Fibroblast of skin of left biceps (primary cell): ENCODE results near the gene ACTN3.
"Not testable (repeated sequence)": the region's sequence is repeated elsewhere in the genome, so short reads cannot be mapped to it uniquely, and the experiment has no call there.

Source experiments
- DNase-seq, 2 experiments: peaks; one replicate each; pipeline ENCODE4 v3.0.0-alpha.2; 2013; ENCODE audit warnings: low read depth in 2 of 2

Gene ACTN3

GRCh38 chr11:66546368-66546965 is at the start of gene ACTN3:
TSS of gene ACTN3 (plus strand) at chr11:66546903. CDS start at chr11:66546938, 35 bp downstream.
- DNase-seq = peak in 1 of 2 experiments; percentile 10

GRCh38 chr11:66497206-66497605 is 49.5 kb upstream of the ACTN3 start:
- DNase-seq = no peak

- DNase-seq = no peak
Observed at GRCh38 chr11:66498506-66498905, 48.2 kb upstream of the ACTN3 start.

DNA sequence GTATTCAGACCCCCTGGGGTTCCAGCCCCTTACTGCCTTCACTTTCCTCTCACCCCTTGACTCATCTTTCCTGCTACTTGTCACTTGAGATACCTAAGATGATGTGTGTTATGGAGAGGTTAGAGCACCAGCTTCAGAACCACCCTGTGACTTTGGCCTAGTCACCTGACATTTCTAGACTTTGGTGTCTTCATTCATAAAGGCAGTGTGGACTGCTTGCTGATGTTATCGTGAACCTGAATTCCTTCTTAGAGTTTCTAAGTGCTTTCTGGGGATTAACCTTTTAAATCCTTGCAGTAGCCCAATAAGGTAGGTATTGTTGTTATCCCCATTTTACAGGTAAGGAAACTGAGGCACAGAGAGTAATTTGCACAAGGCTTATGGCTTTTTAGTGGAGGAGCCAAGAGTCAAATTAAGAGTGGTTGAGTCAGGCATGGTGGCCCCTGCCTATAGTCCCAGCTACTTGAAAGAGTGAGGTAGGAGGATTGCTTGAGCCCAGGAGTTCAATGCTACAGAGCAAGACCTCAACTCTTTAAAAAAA is 41.4 kb upstream of the ACTN3 start:
- DNase-seq = no peak

- no peak for DNase-seq
Observed at GRCh38 chr11:66509131-66509561, 37.6 kb upstream of the ACTN3 start.

GRCh38 chr11:66510271-66510989 is 36.3 kb upstream of the ACTN3 start, which contains the start of gene BBS1:
TSS of gene BBS1 (plus strand) at chr11:66510635. CDS start at chr11:66510660, 25 bp downstream.
- DNase-seq = peak; percentile 31 to 47

DNA sequence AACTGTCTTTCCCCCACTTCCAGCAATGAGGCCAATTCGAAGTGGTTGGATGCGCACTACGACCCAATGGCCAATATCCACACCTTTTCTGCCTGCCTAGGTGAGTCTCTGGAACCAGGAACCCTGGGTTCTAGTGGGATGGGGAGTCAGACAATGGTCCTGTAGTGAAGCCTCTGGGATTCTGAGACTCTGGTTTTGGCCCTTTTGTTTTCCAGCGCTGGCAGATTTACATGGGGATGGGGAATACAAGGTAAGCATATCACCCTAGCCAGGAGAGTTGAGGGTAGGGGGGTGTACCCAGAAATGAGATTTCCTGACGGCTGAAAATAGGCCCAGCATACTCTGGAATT is 35.7 kb upstream of the ACTN3 start:
- no peak for DNase-seq

DNA sequence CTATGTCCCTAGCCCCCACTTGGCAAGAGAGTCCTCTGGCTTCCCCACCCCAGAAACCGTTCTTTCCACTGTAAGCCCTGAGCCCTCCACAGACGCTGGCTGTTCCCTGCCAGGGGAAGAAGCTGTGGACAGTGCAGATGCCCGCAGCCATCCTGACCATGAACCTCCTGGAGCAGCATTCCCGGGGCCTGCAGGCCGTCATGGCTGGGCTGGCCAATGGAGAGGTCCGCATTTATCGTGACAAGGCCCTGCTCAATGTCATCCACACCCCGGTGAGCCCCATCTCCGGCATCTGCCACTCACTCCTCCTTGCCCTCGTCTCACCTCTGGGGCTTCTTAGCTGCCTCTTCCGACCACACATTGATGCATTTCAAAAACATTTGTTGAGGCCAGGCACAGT is 23.1 kb upstream of the ACTN3 start:
- DNase-seq = no peak

DNA sequence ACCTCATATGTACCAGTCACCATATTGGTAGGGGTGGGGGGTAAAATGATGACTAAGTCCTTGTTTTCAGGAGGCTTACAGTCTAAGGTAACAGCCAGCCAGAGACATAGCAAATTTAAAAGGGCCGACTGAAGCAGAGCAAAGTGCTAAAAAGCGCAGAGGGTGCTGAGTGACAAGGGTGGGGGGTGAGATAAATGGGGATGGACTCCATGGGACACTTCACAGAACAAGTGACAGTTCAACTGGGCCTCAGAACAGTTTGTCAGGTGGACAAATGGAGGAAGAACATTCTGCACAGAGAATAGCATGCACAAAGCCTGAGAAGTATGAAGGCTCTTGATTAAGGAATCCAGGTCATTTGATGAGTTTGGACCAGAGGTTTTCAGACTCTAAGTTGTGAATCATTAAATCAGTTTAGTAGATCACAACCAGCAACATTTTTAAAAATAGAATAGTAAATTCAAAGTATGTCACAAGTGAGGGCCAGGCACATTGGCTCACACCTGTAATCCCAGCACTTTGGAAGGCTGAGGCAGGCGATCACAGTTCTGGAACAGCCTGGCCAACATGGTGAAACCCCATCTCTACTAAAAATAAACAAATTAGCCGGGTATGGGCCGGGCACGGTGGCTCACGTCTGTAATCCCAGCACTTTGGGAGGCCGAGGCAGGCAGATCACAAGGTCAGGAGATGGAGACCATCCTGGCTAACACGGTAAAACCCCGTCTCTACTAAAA is 22.2 kb upstream of the ACTN3 start:
- no peak for DNase-seq

DNA sequence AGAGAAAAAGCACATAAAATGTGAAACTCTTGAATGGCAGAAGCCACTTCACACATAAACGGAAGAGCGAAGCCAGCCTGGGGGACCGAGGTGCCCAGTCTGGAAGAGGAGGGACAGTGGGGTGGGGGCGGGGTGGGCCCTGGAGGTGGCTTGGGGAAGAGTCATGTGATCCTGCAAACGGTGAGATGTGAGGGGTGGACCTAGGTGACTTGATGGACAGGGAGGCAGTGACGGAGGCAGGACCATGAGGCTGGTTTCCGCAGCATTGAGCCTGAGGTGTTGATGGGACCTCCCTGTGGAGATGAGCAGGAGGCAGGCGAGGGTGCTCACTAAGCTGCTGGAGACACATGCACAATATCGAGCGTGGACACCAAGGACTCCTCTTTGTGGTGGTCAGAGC is 17.6 kb upstream of the ACTN3 start:
- DNase-seq = no peak

- no peak for DNase-seq
Observed at GRCh38 chr11:66529655-66530054, 17.0 kb upstream of the ACTN3 start.

DNA sequence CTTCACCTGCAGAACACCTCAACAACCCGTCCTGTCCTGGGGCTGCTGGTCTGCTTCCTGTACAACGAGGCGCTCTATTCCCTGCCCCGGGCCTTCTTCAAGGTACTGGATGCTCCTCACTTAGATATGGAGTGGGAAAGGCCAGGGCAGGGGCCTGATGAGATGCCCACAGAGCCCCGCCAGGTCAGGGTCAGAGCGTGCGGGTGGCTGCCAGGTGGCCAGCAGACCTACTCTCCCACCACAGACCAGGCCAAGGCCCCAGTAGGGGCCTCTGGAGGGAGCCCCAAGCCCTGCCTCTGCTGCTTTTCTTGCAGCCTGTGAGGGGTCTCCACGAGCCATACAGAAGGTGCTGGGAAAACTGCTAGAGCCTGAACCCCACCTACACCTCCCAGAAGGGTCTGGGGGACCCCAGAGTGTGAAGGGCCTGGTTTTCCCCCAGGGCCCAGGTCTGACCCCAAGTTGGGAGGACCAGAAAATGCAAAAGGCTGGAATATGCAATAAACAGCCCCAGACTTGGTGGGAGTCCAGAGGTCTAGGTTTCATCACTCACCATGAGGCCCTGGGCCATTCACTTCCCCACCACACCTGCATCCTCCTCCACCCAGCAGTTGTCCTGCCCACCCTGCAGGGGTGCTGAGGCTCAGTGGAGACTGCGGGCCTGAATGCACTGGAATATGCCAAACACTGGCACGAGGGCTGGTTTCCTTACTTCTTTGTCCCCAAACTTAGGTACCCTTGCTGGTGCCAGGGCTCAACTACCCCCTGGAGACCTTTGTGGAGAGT is 15.6 kb upstream of the ACTN3 start:
- no peak for DNase-seq

DNA sequence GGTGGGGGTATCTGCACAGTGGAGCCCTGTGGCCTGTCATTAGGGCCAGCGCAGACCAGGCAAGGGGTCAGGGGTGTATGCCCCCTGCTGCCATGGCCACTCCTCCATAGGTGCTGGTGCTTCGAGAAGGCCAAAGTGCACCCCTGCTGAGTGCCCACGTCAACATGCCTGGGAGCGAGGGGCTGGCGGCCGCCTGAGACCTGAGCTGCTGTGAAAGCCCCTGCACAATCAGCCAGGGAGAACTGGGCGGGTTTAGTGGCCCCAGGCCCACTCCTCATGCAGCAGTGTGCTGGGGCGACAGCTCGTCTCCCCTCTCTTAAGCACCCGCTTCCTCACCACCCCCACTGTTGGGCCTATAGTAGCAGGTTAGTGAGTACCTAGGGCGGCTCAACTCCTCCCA is 14.9 kb upstream of the ACTN3 start:
- DNase-seq = no peak

- no peak for DNase-seq
Observed at GRCh38 chr11:66532784-66533183, 13.9 kb upstream of the ACTN3 start.

DNA sequence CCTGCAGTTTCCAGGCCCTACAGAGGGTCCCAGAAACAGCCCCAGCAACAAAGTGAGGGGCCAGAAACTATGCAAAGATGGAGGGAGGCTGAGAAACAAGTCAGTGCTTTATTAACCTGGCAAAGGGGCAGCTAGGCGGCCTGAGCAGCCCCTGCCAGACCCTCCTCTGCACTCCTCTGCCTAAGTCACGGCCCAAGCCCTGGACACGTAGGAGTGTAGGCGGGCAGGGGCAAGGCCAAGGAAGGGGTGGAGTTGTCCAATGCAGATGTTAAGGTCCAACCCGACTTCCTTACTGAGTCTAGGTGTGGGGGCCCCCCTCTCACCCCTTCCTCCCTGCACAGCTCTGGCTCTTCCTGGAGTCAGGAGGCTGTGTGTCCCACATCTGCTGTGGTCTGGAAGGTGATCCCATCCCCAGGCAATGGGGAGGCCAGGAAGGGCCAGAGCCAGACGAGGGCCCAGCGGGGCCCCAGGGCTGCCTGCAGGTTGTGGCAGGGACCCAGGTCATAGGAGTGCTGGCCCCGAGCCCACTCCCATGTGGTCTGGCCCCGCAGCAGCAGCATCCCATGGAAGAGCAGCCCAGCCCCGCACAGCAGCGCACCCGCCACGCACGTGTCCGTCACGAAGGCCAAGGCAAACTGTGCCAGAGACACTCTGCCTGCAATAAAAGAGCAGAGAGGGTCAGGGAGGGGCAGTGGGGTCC is 7.4 kb upstream of the ACTN3 start:
- no peak for DNase-seq

GRCh38 chr11:66539870-66540213 is 6.9 kb upstream of the ACTN3 start:
- DNase-seq = no peak

GRCh38 chr11:66540598-66540997 is 6.1 kb upstream of the ACTN3 start:
- not testable (repeated sequence) for DNase-seq

DNA sequence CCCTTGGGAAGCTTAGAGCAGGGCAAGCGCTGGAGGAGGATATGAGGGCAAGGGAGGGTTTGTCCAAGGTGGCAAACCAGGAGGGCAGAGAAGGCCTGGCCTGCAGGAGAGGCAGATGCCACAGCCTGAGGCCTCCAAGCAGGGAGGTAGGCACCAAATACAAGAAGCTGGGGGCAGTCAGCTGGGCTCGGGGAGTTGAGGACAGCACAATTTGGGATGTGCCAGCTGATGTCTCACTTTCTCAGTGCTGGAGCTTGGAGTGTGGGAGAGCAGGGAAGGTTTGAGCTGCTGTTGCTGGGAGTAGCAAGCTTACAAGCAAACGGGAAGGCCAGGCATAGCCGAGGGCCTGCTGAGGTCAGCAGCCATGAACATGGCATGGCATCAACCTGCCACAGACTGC is 4.8 kb upstream of the ACTN3 start:
- no peak for DNase-seq

DNA sequence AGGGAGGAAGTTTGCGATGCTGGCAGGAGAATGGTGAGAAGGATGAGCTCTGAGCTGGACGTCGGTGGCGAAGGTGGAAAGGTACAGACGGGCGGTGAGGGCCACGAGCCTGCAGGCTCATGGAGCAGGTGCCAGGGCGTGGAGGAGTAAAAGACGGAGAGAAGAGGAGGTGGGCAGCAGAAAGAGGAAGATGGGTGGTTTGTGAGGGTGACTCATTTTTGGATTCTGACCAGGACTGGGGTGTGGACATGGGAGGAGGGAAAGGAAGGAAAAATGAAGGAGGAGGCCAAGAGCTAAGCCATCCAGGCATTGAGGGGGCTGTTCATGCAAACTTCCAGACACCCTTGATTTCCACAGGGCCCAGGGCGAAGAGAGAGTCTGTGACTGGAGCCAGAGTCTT is 4.3 kb upstream of the ACTN3 start:
- no peak for DNase-seq

GRCh38 chr11:66543263-66544107 is 3.2 kb upstream of the ACTN3 start:
- no peak for DNase-seq
